HepG2 (cell line): ENCODE measurements around the gene TOB1. TPM values are rescaled to one million over a fixed set of nuclear protein-coding genes. Genes with fewer than 3 reads are reported as not detected.

ENCODE experiments used
- GZF1 ChIP-seq: sonication (generic); formaldehyde crosslinking; IDR thresholded peaks from 2 replicates; pipeline ENCODE4 v1.5.1; 2020; ENCODE audit warnings: mild to moderate bottlenecking, missing genetic modification reagents
- SOX13 ChIP-seq, 3 experiments: fragments of 450-650 bp in 1 of 3; sonication (generic) in 1 of 3; formaldehyde crosslinking in 1 of 3; IDR thresholded peaks in 2 of 3; conservative IDR thresholded peaks in 1 of 3; 2 replicates each; pipeline versions ENCODE4 v1.5.0 to v1.6.1; 2016 to 2020; ENCODE audit warnings: antibody characterized with exemption in 1 of 3, mild to moderate bottlenecking in 1 of 3, missing compliant biosample characterization in 1 of 3, missing genetic modification reagents in 1 of 3, moderate library complexity in 1 of 3
- TEF ChIP-seq: sonication (generic); formaldehyde crosslinking; IDR thresholded peaks from 2 replicates; pipeline ENCODE4 v1.5.0; 2020; ENCODE audit warnings: missing genetic modification reagents
- XRCC5 ChIP-seq: fragments of 200-400 bp; formaldehyde crosslinking; optimal IDR thresholded peaks from 2 replicates; pipeline ENCODE3; 2017; ENCODE audit warnings: mild to moderate bottlenecking, low read length
- YEATS4 ChIP-seq: sonication (generic); formaldehyde crosslinking; IDR thresholded peaks from 2 replicates; pipeline ENCODE4 v1.4.0; 2020; ENCODE audit warnings: missing genetic modification reagents, borderline replicate concordance
- ZBTB40 ChIP-seq, 2 experiments: fragments of 450-650 bp in 1 of 2; sonication (generic) in 1 of 2; formaldehyde crosslinking in 1 of 2; IDR thresholded peaks; 2 replicates each; pipeline versions ENCODE4 v1.6.1 to v1.8.0; 2016 to 2022; ENCODE audit warnings: antibody characterized with exemption in 1 of 2, mild to moderate bottlenecking in 1 of 2, missing genetic modification reagents in 1 of 2
- ZMYM3 ChIP-seq: sonication (generic); formaldehyde crosslinking; IDR thresholded peaks from 2 replicates; pipeline ENCODE4 v1.5.1; 2020; ENCODE audit warnings: mild to moderate bottlenecking, missing genetic modification reagents
- ZNF18 ChIP-seq: sonication (generic); formaldehyde crosslinking; IDR thresholded peaks from 2 replicates; pipeline ENCODE4 v1.8.0; 2022; ENCODE audit warnings: mild to moderate bottlenecking, missing genetic modification reagents; ENCODE audit not compliant: insufficient replicate concordance
- ZNF292 ChIP-seq: sonication (generic); formaldehyde crosslinking; IDR thresholded peaks from 2 replicates; pipeline ENCODE4 v1.8.1; 2022; ENCODE audit warnings: mild to moderate bottlenecking, low read depth, missing genetic modification reagents, borderline replicate concordance
- ZNF766 ChIP-seq: sonication (generic); formaldehyde crosslinking; IDR thresholded peaks from 2 replicates; pipeline ENCODE4 v1.5.0; 2020; ENCODE audit warnings: missing genetic modification reagents, borderline replicate concordance
- polyA plus RNA-seq, 8 experiments: library from polyadenylated mRNA; depleted of rRNA in 3 of 8; stranded (reverse) in 7 of 8; unstranded in 1 of 8; fragments of >200 nt; fragmentation: Illumina TruSeq in 4 of 8; extraction: Trizol in 4 of 8; gene quantifications; 2 replicates each; pipeline versions ENCODE4 v1.2.1 to v1.2.3, GENCODE V29; 2011 to 2016; ENCODE audit warnings: low read depth in 4 of 8, missing spikeins in 1 of 8, mixed read lengths in 1 of 8; ENCODE audit not compliant: insufficient read depth in 1 of 8
- total RNA-seq, 5 experiments: library from RNA; depleted of rRNA; stranded (reverse); fragments of >200 nt; fragmentation: Illumina TruSeq; extraction: Trizol; gene quantifications; 2 replicates each; pipeline ENCODE4 v1.2.3, GENCODE V29; 2016; ENCODE audit warnings: low read depth in 1 of 5

The TOB1 gene
- total and polyA plus RNA-seq, 2 of the 13 experiments (the other 11 are each of a cell fraction or from before 2014, with no cell fraction given), result 21.9 to 57.7 TPM

GRCh38 chr17:50867363-50868139 is 1.4 kb upstream of the TOB1 start (continued):
- TF ChIP-seq ZBTB40 (IDR thresholded peaks at IDR 0.05), result no peak
- peak; percentile 46 for TF ChIP-seq ZBTB40 (CRISPR knock-in tag; IDR thresholded peaks at IDR 0.05)
- TF ChIP-seq ZMYM3 (CRISPR knock-in tag), result peak; percentile 53; the same call in 1 of the 2 replicates
- TF ChIP-seq YEATS4 (CRISPR knock-in tag), result peak; percentile 72; the same call in 1 of the 2 replicates
- TF ChIP-seq TEF (CRISPR knock-in tag), result peak; percentile 50; the same call in 1 of the 2 replicates
- TF ChIP-seq ZNF292 (CRISPR knock-in tag), result peak; percentile 52; the same call in 1 of the 2 replicates
- TF ChIP-seq GZF1, result no peak
- peak; percentile 56 for TF ChIP-seq ZNF18 (CRISPR knock-in tag)
- 0 out of 2 replicates have a peak, but pooled peaks have one; percentile 37 for TF ChIP-seq ZNF766
- no peak for TF ChIP-seq SOX13 (IDR thresholded peaks at IDR 0.05)
- no peak for TF ChIP-seq SOX13 (CRISPR knock-in tag; conservative IDR thresholded peaks at IDR 0.05 in 1 of 2, IDR thresholded peaks at IDR 0.05 in 1 of 2)
- peak; percentile 70 for TF ChIP-seq XRCC5
